HepG2 (cell line): ENCODE results near the gene GDF7. TPM values are rescaled to one million over a fixed set of nuclear protein-coding genes. Genes with fewer than 3 reads are reported as not detected.
A peak's percentile ranks its signal among the peaks of the same experiment; 100 is the strongest.

Experiments used
- ATAC-seq: fragments of 200-7000 bp; cut with Tn5 transposase; 3 replicates; pipeline ENCODE4 v1.9.1; 2020; ENCODE audit warnings: mild to moderate bottlenecking, moderate library complexity
- BruUV-seq: library from RNA; stranded (reverse); fragments of 400-500 nt; replicated peaks from 2 replicates; lab custom pipeline; 2021; lab: Mats Ljungman, UMichigan
- CTCF ChIA-PET: fragments of 300-600 bp; formaldehyde crosslinking; extraction: SDS; loops from one replicate; lab custom pipeline; 2021; ENCODE audit warnings: low total read pairs, inconsistent platforms, low intra/inter-chr PET ratio; lab: Yijun Ruan, JAX
- POLR2A ChIA-PET: fragments of 350-600 bp; sonication (Branson Sonifier 250); formaldehyde crosslinking; loops from one replicate; lab custom pipeline; 2020; ENCODE audit warnings: antibody characterized with exemption, inconsistent platforms; lab: Yijun Ruan, JAX
- DNase-seq: peaks from one replicate; pipeline ENCODE4 v3.0.0-alpha.2; 2015; ENCODE audit warnings: low spot score
- FAIRE-seq: peaks from 3 replicates; lab custom pipeline; 2011; peaks lifted over from hg19 to GRCh38; lab: Jason Lieb, UNC
- H2AFZ ChIP-seq: one replicate; pipeline ENCODE4 v1.6.1; 2011; ENCODE audit warnings: low read length, inconsistent platforms
- H3K27ac ChIP-seq: fragments of 300-600 bp; 3 replicates; pipeline ENCODE4 v1.8.0; 2011; ENCODE audit warnings: mixed run types, mild to moderate bottlenecking, mixed read lengths, low read length, inconsistent platforms; ENCODE audit not compliant: insufficient read depth; ENCODE audit errors: extremely low read length
- H3K27me3 ChIP-seq, 2 experiments: fragments of 200-600 bp in 1 of 2; 2 replicates in 1 of 2; 3 replicates in 1 of 2; pipeline versions ENCODE4 v1.6.0 to v1.8.0; 2011; ENCODE audit warnings: low read length in 2 of 2, mild to moderate bottlenecking in 2 of 2, moderate library complexity in 2 of 2, inconsistent platforms in 1 of 2; ENCODE audit not compliant: insufficient read depth in 2 of 2, control insufficient read depth in 1 of 2
- H3K36me3 ChIP-seq, 2 experiments: fragments of 200-600 bp in 1 of 2; replicated peaks in 1 of 2; 2 replicates in 1 of 2; 3 replicates in 1 of 2; pipeline versions ENCODE4 v1.5.1 to v1.8.0; 2011; ENCODE audit warnings: low read length in 2 of 2, inconsistent platforms in 1 of 2; ENCODE audit not compliant: insufficient read depth in 2 of 2, control insufficient read depth in 1 of 2
- H3K4me1 ChIP-seq: 2 replicates; pipeline ENCODE4 v1.5.1; 2012; ENCODE audit warnings: low read length, inconsistent platforms; ENCODE audit not compliant: insufficient read depth
- H3K4me2 ChIP-seq: 2 replicates; pipeline ENCODE4 v1.6.0; 2011; ENCODE audit warnings: low read depth, low read length, inconsistent platforms
- H3K4me3 ChIP-seq, 3 experiments: fragments of 200-600 bp in 1 of 3; sonication (generic), shearing (Covaris generic) in 1 of 3; replicated peaks in 1 of 3; 2 replicates each; pipeline ENCODE4 v1.5.1; 2011 to 2016; ENCODE audit warnings: low read length in 3 of 3, inconsistent platforms in 2 of 3, low read depth in 2 of 3, mild to moderate bottlenecking in 2 of 3, control low read depth in 1 of 3, mixed read lengths in 1 of 3; ENCODE audit not compliant: insufficient read depth in 1 of 3
- H3K79me2 ChIP-seq: one replicate; pipeline ENCODE4 v1.6.1; 2011; ENCODE audit warnings: low read length, inconsistent platforms; ENCODE audit not compliant: insufficient read depth
- H3K9ac ChIP-seq: 2 replicates; pipeline ENCODE4 v1.6.0; 2011; ENCODE audit warnings: mild to moderate bottlenecking, low read depth, low read length, inconsistent platforms; ENCODE audit not compliant: insufficient read depth
- H3K9me3 ChIP-seq: 2 replicates; pipeline ENCODE4 v1.5.1; 2012; ENCODE audit warnings: mild to moderate bottlenecking, low read length
- H4K20me1 ChIP-seq: 2 replicates; pipeline ENCODE4 v1.6.0; 2011; ENCODE audit warnings: inconsistent platforms, mild to moderate bottlenecking, low read length, moderate library complexity; ENCODE audit not compliant: insufficient read depth
- ARID2 ChIP-seq: sonication (generic); formaldehyde crosslinking; IDR thresholded peaks from 2 replicates; pipeline ENCODE4 v1.8.1; 2022; ENCODE audit warnings: mild to moderate bottlenecking, missing genetic modification reagents, borderline replicate concordance
- BORCS8-MEF2B ChIP-seq: sonication (generic); formaldehyde crosslinking; IDR thresholded peaks from 2 replicates; pipeline ENCODE4 v1.8.0; 2022; ENCODE audit warnings: mild to moderate bottlenecking, missing genetic modification reagents
- GABPB1 ChIP-seq: IDR thresholded peaks from 2 replicates; pipeline ENCODE4 v1.6.1; 2016; ENCODE audit warnings: mild to moderate bottlenecking, missing genetic modification reagents, moderate library complexity, missing compliant biosample characterization
- MED13 ChIP-seq: sonication (generic); formaldehyde crosslinking; IDR thresholded peaks from 2 replicates; pipeline ENCODE4 v1.5.0; 2020; ENCODE audit warnings: missing genetic modification reagents
- SYNCRIP ChIP-seq: fragments of 200-400 bp; formaldehyde crosslinking; IDR thresholded peaks from 2 replicates; pipeline ENCODE4 v1.6.1; 2018; ENCODE audit warnings: mild to moderate bottlenecking, low read depth, low read length; ENCODE audit not compliant: insufficient read depth
- ZNF235 ChIP-seq: sonication (generic); formaldehyde crosslinking; IDR thresholded peaks from 2 replicates; pipeline ENCODE4 v1.8.1; 2023; ENCODE audit warnings: mild to moderate bottlenecking, missing genetic modification reagents, borderline replicate concordance
- ZNF547 ChIP-seq: sonication (generic); formaldehyde crosslinking; IDR thresholded peaks from 2 replicates; pipeline ENCODE4 v1.5.1; 2020; ENCODE audit warnings: mild to moderate bottlenecking, missing genetic modification reagents
- ZNF598 ChIP-seq: sonication (generic); formaldehyde crosslinking; IDR thresholded peaks from 2 replicates; pipeline ENCODE4 v1.5.1; 2020; ENCODE audit warnings: mild to moderate bottlenecking, missing genetic modification reagents, borderline replicate concordance
- ZNF605 ChIP-seq: sonication (generic); formaldehyde crosslinking; IDR thresholded peaks from 2 replicates; pipeline ENCODE4 v1.8.0; 2022; ENCODE audit warnings: mild to moderate bottlenecking, missing genetic modification reagents
- ZNF879 ChIP-seq: sonication (generic); formaldehyde crosslinking; IDR thresholded peaks from 2 replicates; pipeline ENCODE4 v1.8.1; 2023; ENCODE audit warnings: missing genetic modification reagents
- WGBS: methylation state at CpG from one replicate; pipeline ENCODE4 v1.1.6; 2017; ENCODE audit warnings: low lambda C conversion rate; 5-methylcytosine and 5-hydroxymethylcytosine counted together
- in situ Hi-C: cut with HindIII; loops from 2 replicates; pipeline ENCODE4 v1.10.0; 2017; ENCODE audit warnings: low pct_unique_long_range_greater_than_20kb; ENCODE audit not compliant: extremely low pct_ligation_motif_present
- intact Hi-C: fragments of 100-400 bp; cut with micrococcal nuclease; formaldehyde crosslinking; loops from one replicate; pipeline ENCODE4 v1.10.0; 2022; ENCODE audit not compliant: unreplicated experiment
- polyA plus RNA-seq, 8 experiments: library from polyadenylated mRNA; depleted of rRNA in 3 of 8; stranded (reverse) in 7 of 8; unstranded in 1 of 8; fragments of >200 nt; fragmentation: Illumina TruSeq in 4 of 8; extraction: Trizol in 4 of 8; gene quantifications; 2 replicates each; pipeline versions ENCODE4 v1.2.1 to v1.2.3, GENCODE V29; 2011 to 2016; ENCODE audit warnings: low read depth in 4 of 8, missing spikeins in 1 of 8, mixed read lengths in 1 of 8; ENCODE audit not compliant: insufficient read depth in 1 of 8
- total RNA-seq, 5 experiments: library from RNA; depleted of rRNA; stranded (reverse); fragments of >200 nt; fragmentation: Illumina TruSeq; extraction: Trizol; gene quantifications; 2 replicates each; pipeline ENCODE4 v1.2.3, GENCODE V29; 2016; ENCODE audit warnings: low read depth in 1 of 5
- TF ChIP-seq, protein P1 (sequence below): sonication (generic); formaldehyde crosslinking; IDR thresholded peaks from 2 replicates; pipeline ENCODE4 v1.5.1; 2020; ENCODE audit warnings: mild to moderate bottlenecking, missing genetic modification reagents, borderline replicate concordance
- TF ChIP-seq, protein P2 (sequence below): sonication (generic); formaldehyde crosslinking; conservative IDR thresholded peaks from 2 replicates; pipeline ENCODE4 v1.8.1; 2023; ENCODE audit warnings: missing genetic modification reagents
- TF ChIP-seq, protein P3 (sequence below): sonication (generic); formaldehyde crosslinking; IDR thresholded peaks from 2 replicates; pipeline ENCODE4 v1.8.1; 2023; ENCODE audit warnings: missing genetic modification reagents, mild to moderate bottlenecking, borderline replicate concordance

The GDF7 gene
- total and polyA plus RNA-seq, 2 of the 13 experiments (the other 11 are each of a cell fraction or from before 2014, with no cell fraction given): 1.6 to 15.0 TPM

DNA sequence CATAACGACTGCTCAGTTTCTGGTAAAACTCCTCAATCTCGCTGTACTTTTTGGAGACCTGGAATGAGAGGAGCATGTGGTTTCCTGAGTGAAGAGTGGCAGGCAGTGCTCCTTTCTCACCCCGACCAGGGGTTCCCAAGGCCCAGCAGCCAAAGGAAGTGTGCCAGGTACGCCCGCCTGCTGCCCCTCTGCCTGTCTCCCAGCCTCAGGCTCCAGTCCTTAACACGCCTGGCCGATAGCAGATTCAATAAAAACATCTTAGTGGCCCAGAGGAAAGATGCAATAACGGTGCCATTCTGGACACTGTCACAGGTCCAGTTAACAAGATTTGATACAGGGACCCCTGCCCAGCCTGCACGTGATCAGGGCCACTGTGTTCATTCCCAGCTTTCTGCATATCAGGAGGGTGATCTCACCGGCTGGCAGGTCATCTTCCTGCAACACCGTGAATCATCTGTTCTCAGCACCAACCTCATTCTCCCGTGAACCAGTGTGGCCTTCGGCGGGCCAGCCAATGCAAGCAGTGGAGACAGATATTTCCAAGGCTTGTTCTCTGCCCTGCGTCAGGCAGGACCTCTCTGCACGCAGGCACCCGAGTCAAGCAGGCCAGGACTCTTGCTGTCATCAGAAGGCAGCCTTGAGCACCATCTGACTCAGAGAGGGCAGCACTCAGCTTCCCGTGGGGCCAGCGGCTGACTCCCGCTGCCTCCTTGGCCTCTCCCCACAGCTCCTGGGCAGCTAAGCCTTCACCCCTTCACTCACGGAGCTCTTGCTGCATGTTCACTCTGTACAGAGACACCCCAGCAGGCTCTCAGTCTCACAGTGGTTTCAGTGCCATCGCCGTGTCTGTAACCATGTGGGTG lies 25.6 kb upstream of the GDF7 start:
- in situ Hi-C loops: loop anchor here (5.0 kb wide), 1 partner anchor 244 kb away; no protein-coding TSS in a partner anchor
- no peak overlapping the region for H3K27ac ChIP-seq
- no peak for ATAC-seq
- no peak overlapping the region for H3K9ac ChIP-seq
- intact Hi-C loops: no loop called here
- H3K4me2 ChIP-seq: no peak overlapping the region
- no peak for FAIRE-seq
- H2AFZ ChIP-seq: no peak overlapping the region
- no peaks in the 10 kb centered on the region for H4K20me1 ChIP-seq
- ChIA-PET POLR2A (interaction anchor here (0.6 to 3.4 kb wide), 8 partner anchors 24 to 262 kb away, joined by 3 to 30 read pairs (median 6); partner anchors contain the start of gene RHOB), CTCF (interaction anchor here (0.8 to 2.0 kb wide), 7 partner anchors 10 to 262 kb away, joined by 3 to 44 read pairs (median 9); partner anchors contain the start of gene HS1BP3)
- 0 out of 2 replicates have a peak, but pooled peaks have one; percentile 10 for TF ChIP-seq ZNF605 (CRISPR knock-in tag)
- no peak for TF ChIP-seq ZNF879 (CRISPR knock-in tag)
- TF ChIP-seq ZNF547 (CRISPR knock-in tag): 0 out of 2 replicates have a peak, but pooled peaks have one; percentile 72
- TF ChIP-seq ZNF235 (CRISPR knock-in tag): no peak
- 0 out of 2 replicates have a peak, but pooled peaks have one; percentile 67 for TF ChIP-seq ZNF598 (CRISPR knock-in tag)
- TF ChIP-seq GABPB1 (CRISPR knock-in tag): no peak
- TF ChIP-seq, protein P1, sequence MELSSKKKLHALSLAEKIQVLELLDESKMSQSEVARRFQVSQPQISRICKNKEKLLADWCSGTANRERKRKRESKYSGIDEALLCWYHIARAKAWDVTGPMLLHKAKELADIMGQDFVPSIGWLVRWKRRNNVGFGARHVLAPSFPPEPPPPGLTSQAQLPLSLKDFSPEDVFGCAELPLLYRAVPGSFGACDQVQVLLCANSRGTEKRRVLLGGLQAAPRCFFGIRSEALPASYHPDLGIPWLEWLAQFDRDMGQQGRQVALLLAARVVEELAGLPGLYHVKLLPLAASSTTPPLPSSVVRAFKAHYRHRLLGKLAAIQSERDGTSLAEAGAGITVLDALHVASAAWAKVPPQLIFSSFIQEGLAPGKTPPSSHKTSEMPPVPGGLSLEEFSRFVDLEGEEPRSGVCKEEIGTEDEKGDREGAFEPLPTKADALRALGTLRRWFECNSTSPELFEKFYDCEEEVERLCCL: no peak
- no peak for TF ChIP-seq SYNCRIP
- TF ChIP-seq BORCS8-MEF2B (CRISPR knock-in tag): no peak
- TF ChIP-seq, protein P2, sequence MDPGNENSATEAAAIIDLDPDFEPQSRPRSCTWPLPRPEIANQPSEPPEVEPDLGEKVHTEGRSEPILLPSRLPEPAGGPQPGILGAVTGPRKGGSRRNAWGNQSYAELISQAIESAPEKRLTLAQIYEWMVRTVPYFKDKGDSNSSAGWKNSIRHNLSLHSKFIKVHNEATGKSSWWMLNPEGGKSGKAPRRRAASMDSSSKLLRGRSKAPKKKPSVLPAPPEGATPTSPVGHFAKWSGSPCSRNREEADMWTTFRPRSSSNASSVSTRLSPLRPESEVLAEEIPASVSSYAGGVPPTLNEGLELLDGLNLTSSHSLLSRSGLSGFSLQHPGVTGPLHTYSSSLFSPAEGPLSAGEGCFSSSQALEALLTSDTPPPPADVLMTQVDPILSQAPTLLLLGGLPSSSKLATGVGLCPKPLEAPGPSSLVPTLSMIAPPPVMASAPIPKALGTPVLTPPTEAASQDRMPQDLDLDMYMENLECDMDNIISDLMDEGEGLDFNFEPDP (CRISPR knock-in tag): 0 out of 2 replicates have a peak, but pooled peaks have one; percentile 65
- TF ChIP-seq, protein P3, sequence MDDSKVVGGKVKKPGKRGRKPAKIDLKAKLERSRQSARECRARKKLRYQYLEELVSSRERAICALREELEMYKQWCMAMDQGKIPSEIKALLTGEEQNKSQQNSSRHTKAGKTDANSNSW (CRISPR knock-in tag): peak; percentile 50; the same call in 1 of the 2 replicates
- peak; percentile 11; the same call in 1 of the 2 replicates for TF ChIP-seq ARID2 (CRISPR knock-in tag)
- no peak for TF ChIP-seq MED13
- H3K27me3 ChIP-seq: no peaks in the 10 kb centered on the region
- no peaks in the 10 kb centered on the region for H3K9me3 ChIP-seq
- no TSS peak for BruUV-seq
- H3K36me3 ChIP-seq: peaks cover 9 to 19% of the 10 kb centered on the region in 2 experiments
- no peak overlapping the region for H3K4me3 ChIP-seq
- no peaks in the 10 kb centered on the region for H3K79me2 ChIP-seq
- H3K4me1 ChIP-seq: peaks cover 8% of the 10 kb centered on the region
- 94% methylated on average over 22 of the region's 23 CpGs for WGBS
- DNase-seq: no peak
